NCI-H748 treated with DMSO at 0.1 percent for 48 hours (cell line): Measurements from ENCODE around the gene CPNE7.
"Not testable (repeated sequence)": the region's sequence is repeated elsewhere in the genome, so short reads cannot be mapped to it uniquely, and the experiment has no call there.

Source experiments
- DNase-seq: peaks from one replicate; lab custom pipeline; 2025; lab: John Stamatoyannopoulos, UW

Gene CPNE7

GRCh38 chr16:89583895-89584644, 8.5 kb downstream of the CPNE7 start:
- DNase-seq, result no peak

- DNase-seq, result no peak
Observed at GRCh38 chr16:89584768-89585549, 9.4 kb downstream of the CPNE7 start.

GRCh38 chr16:89586218-89586617, 10.7 kb downstream of the CPNE7 start:
- DNase-seq, result no peak

GRCh38 chr16:89586853-89587252, 11.3 kb downstream of the CPNE7 start:
- DNase-seq, result no peak

GRCh38 chr16:89587676-89588075, 12.1 kb downstream of the CPNE7 start:
- DNase-seq, result not testable (repeated sequence)

GRCh38 chr16:89588413-89589109, 13.0 kb downstream of the CPNE7 start:
- no peak for DNase-seq

GRCh38 chr16:89589241-89589926, 13.8 kb downstream of the CPNE7 start:
- DNase-seq, result no peak

GRCh38 chr16:89593841-89594240, 18.3 kb downstream of the CPNE7 start:
- DNase-seq, result no peak

- DNase-seq, result no peak
Observed at GRCh38 chr16:89595330-89596060, 19.9 kb downstream of the CPNE7 start.

GRCh38 chr16:89596061-89596689, 20.6 kb downstream of the CPNE7 start:
- DNase-seq, result no peak

GRCh38 chr16:89596957-89597649, 21.5 kb downstream of the CPNE7 start:
- no peak for DNase-seq

GRCh38 chr16:89598199-89598598, 22.6 kb downstream of the CPNE7 start:
- no peak for DNase-seq

GRCh38 chr16:89599451-89599858, 23.9 kb downstream of the CPNE7 start:
- no peak for DNase-seq

- DNase-seq, result no peak
Observed at GRCh38 chr16:89599902-89600301, 24.3 kb downstream of the CPNE7 start.

GRCh38 chr16:89600427-89600826, 24.9 kb downstream of the CPNE7 start:
- DNase-seq, result no peak

GRCh38 chr16:89600956-89601355, 25.4 kb downstream of the CPNE7 start:
- DNase-seq, result no peak

- DNase-seq, result no peak
Observed at GRCh38 chr16:89601906-89602272, 26.3 kb downstream of the CPNE7 start.

GRCh38 chr16:89602273-89602951, 26.9 kb downstream of the CPNE7 start:
- peak; percentile 3 for DNase-seq

GRCh38 chr16:89602952-89603590, 27.5 kb downstream of the CPNE7 start:
- no peak for DNase-seq
